Measurements from ENCODE around the gene RAB27A.

DNA sequence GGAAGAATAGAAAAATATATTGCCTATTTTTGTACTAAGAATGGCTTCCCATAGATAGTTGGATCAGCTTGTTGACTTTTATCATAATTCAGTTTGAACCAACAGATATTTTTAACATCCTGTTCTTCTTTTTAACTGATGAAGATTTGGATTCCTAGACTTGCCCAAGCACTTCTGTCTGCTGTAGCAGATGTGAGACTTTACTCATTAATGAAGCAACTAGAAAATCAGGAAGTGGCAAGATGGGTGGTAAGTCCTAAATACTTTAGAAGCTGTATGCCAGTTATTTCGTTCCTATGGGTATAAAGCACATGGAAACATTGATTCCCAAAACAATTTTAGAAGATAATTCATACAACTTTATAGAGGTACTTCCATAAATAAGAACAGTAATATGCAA lies 37.8 kb upstream of the RAB27A start:
- TF ChIP-seq, protein P1, sequence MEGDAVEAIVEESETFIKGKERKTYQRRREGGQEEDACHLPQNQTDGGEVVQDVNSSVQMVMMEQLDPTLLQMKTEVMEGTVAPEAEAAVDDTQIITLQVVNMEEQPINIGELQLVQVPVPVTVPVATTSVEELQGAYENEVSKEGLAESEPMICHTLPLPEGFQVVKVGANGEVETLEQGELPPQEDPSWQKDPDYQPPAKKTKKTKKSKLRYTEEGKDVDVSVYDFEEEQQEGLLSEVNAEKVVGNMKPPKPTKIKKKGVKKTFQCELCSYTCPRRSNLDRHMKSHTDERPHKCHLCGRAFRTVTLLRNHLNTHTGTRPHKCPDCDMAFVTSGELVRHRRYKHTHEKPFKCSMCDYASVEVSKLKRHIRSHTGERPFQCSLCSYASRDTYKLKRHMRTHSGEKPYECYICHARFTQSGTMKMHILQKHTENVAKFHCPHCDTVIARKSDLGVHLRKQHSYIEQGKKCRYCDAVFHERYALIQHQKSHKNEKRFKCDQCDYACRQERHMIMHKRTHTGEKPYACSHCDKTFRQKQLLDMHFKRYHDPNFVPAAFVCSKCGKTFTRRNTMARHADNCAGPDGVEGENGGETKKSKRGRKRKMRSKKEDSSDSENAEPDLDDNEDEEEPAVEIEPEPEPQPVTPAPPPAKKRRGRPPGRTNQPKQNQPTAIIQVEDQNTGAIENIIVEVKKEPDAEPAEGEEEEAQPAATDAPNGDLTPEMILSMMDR (conservative IDR thresholded peaks at IDR 0.05 in 1 of 2, IDR thresholded peaks at IDR 0.05 in 1 of 2; ENCODE audit: low read depth in 1 of 2, low read length in 2 of 2): no peak
- no peak for TF ChIP-seq EZH2 (IDR thresholded peaks at IDR 0.05; ENCODE audit: low read length, missing control alignments)

Measured in fibroblast of lung (primary cell).